Activated CD8-positive, alpha-beta memory T cell treated with anti-CD3 and anti-CD28 coated beads, Interleukin-2, amount 50 U/mL, for 24 hours (primary cell): ENCODE data around the gene GGA3.
"Not testable (repeated sequence)": the region's sequence is repeated elsewhere in the genome, so short reads cannot be mapped to it uniquely, and the experiment has no call there.

Experiments
- DNase-seq: peaks from one replicate; pipeline ENCODE4 v3.0.0-alpha.2; 2020; ENCODE audit errors: extremely low read depth

Gene GGA3

GRCh38 chr17:75271955-75272847 lies 10.8 kb upstream of the GGA3 start:
- no peak for DNase-seq

DNA sequence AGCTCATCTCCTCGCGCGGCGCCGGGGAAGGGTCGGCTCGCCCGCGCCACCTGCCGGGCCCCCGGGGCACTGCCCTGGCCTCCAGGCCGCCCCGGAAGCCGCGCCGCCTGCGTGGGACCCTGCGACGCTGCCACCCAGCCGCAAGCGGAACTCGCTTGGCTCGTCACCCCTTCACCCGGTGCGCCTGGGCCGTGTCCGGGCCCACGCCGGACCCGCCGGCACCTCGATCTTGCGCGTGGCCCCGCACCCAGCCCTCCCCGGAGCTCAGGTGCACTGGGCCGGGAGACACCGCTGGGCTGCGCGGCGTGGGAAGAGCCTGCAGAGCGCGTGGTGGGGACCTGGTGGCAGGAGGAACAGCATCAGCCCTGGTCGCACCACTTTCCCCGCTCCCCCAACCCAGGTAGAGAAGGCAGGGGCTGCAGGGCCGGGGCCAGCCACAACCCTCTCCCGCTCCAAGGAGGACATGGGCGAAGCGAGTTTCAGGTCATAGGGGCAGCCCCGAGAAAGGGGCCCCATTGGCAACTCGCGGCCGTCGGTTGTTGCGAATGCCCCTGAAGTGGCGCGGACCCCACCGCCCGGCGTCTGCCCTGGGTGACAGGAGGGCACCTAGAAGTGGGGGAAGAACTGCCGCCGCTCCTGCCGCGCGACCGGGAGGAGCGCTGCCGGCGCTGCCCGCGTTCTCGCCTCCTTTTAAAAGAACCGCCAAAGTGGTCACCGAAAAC lies 10.0 kb upstream of the GGA3 start:
- no peak for DNase-seq

DNA sequence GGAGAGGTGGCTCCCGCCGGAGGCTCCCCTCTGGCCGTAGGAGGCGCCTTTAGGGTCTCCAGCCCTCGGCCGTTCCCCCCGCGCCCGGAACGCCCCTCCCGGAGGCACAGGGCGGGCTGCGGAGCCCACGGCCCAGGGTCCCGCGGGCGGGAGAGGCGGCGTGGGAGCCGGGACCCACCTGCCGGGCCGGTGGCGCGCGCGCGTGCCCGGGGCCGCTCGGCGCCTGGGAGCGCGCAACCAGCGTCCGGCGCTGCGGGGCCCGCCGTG lies 9.5 kb upstream of the GGA3 start, which contains the start of gene MIF4GD:
Gene MIF4GD (minus strand): TSS at position 266 of the 267 bp plus-strand sequence. CDS start 1,036 bp downstream, outside the sequence.
- DNase-seq: no peak

- no peak for DNase-seq
Measured at GRCh38 chr17:75270218-75270965, 9.0 kb upstream of the GGA3 start.

DNA sequence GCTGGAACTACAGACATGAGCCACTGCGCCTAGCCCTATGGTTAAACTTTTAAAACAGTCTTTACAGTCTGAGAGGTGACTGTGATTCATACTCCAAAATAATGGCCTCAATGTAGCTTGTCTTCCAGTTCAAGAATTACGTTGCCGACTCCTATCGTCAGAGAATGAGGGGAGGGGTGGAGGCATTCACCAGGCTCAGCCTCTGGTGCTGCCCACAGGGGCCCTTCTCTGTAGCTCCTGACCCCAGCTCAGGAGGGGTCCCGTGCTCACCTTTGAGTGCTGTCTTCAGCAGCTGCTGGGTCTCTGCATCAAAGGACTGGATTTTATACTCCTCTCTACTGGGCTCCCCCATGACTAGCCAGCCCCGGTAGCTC lies 8.4 kb upstream of the GGA3 start:
- no peak for DNase-seq

- no peak for DNase-seq
Measured at GRCh38 chr17:75267411-75268232, 6.2 kb upstream of the GGA3 start.

GRCh38 chr17:75267153-75267410 lies 5.7 kb upstream of the GGA3 start:
- no peak for DNase-seq

GRCh38 chr17:75266316-75267152 lies 5.1 kb upstream of the GGA3 start:
- DNase-seq: no peak

DNA sequence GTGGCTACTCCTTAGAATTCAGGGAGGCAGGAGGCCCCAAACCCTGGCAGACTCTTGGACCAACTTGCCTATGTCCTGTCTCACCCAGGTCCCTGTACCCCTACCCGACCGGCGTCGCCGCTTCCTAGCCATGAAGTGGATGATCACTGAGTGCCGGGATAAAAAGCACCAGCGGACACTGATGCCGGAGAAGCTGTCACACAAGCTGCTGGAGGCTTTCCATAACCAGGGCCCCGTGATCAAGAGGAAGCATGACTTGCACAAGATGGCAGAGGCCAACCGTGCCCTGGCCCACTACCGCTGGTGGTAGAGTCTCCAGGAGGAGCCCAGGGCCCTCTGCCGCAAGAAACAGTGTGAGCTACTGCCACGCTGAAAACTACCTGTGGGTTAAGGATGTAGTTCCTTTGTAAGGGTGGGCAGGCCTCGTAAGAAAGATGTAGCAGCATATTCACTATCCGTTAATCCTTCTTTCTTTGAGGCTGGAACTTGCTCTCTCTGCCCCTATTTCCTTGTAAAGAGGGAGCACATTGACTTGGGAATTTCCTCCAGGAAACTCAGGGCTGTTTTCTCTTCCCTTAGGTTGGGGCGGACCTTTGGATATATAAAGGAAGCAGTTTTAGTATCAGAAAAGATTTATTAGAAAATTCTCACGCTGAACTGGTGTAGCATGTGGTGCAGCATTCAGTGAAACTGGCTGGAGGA lies 4.4 kb upstream of the GGA3 start:
- DNase-seq: no peak

DNA sequence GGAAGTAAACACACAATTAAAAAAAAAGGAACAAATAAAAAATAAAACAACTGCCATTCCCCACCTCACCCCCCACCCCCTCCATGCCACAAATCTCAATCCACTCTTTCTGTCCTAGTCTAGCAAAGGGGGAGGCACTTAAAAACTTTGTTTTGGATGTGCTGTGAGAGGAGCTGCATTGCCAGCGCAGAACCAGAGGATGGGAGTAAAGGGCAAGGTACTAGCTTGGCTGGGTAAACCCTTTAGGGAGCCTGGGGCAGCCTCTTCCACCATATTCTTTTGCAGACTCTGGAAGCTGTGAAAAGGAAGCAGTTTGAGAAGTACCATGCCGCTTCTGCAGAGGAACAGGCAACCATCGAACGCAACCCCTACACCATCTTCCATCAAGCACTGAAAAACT lies 1.6 kb upstream of the GGA3 start:
- no peak for DNase-seq

GRCh38 chr17:75262112-75262606 lies 753 bp upstream of the GGA3 start:
- no peak for DNase-seq

- DNase-seq: no peak
Measured at GRCh38 chr17:75260641-75261335, 618 bp downstream of the GGA3 start.

DNA sequence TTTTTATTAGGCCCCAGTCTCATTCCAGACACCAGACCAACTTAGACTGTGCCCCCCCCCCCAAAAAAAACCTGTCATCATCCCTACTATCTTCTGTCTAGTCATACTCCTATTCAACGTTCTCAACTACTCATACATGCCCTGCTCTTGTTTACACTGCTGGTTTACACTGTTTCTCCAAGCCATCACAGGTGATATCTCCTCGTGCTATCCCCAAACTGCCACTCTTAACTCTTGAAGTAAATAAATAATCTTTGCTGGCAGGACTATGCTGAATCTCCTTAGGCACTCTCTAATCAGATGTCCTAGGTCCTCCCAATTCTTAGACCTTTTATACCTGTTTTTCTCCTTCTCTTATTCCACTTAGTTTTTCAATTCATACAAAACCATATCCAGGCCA lies 4.2 kb downstream of the GGA3 start:
- not testable (repeated sequence) for DNase-seq

- not testable (repeated sequence) for DNase-seq
Measured at GRCh38 chr17:75255954-75256698, 5.3 kb downstream of the GGA3 start.

DNA sequence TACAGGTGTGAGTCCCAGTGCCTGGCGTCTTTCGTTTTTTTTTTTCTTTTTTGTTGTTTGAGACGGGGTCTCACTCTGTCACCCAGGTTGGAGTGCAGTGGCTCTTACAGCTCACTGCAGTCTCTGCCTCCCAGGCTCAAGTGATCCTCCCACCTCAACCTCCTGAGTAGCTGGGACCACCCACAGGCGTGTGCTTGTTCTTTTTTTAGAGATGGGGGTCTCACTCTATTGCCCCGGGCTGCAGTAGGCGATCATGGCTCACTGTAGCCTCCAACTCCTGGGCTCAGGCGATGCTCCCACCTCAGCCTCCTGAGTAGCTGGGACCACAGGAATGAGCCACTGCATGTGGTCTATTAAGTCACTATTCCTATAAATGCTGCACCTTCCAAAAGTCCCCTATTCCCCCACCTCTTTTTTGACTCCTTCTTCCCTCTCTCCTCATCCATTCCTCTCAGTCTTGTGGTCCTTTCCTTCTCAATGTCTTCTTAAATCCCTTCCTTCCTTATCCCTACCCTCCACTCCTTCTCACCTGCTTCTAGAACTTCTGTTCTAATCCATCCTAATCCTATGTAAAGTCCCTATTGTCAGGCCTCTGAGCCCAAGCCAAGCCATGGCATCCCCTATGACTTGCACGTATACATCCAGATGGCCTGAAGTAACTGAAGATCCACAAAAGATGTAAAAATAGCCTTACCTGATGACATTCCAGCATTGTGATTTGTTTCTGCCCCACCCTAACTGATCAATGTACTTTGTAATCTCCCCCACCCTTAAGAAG lies 9.2 kb downstream of the GGA3 start:
- DNase-seq: no peak

DNA sequence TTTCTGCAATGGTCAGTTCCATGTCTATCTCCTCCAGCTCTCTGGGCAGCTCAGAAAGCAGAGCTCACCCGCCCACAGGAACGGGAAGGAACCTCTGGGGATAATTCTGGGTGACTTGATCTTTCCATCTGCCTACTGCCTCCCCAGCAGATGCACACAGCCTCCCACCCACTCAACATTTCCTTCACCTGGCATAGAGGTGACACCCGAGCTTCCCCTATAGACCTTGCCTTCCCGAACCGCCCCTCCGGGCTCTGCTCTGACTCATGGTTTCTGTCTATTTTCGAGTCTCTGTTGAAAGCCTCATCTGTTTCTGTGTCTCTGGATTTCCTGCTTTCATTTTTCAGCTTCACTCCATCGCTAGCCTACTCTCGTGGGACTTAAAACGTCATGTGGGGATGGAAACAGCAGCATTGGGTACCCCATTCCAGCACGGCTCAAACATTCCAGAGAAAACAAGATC lies 11.4 kb downstream of the GGA3 start:
- no peak for DNase-seq

GRCh38 chr17:75249564-75249963 lies 11.8 kb downstream of the GGA3 start:
- DNase-seq: no peak

DNA sequence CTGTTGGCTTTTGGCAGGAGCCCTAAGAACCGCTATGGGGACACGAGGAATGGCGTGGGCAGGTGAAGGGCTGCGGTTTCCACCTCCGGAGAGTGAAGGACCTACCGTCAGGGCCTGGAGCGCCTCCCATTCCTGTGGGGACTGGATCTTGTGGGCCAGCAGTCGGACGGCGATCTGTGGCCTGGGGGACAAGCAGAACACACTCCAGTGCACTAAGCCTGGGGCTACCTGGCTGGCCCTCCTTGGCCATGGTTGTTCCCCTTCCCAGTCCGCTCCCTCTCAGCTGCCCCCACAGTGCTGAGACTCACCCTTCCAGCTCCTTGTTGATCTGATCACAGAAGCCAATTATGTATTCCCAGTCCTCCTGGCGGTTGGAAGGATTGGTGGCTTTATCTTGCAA lies 15.0 kb downstream of the GGA3 start:
- DNase-seq: no peak
